GM18517 (cell line): ENCODE data around the gene GLS.
A peak's percentile ranks its signal among the peaks of the same experiment; 100 is the strongest.
"Not testable (repeated sequence)": the region's sequence is repeated elsewhere in the genome, so short reads cannot be mapped to it uniquely, and the experiment has no call there.

ENCODE experiments used
- ATAC-seq: cut with Tn5 transposase; IDR thresholded peaks from one replicate; pipeline ENCODE4 v1.9.1; 2021; ENCODE audit warnings: mild to moderate bottlenecking, moderate library complexity; ENCODE audit not compliant: unreplicated experiment

Gene GLS

GRCh38 chr2:190855245-190855644, 25.4 kb upstream of the GLS start:
- ATAC-seq = no peak

- ATAC-seq = no peak
Observed at GRCh38 chr2:190856985-190857384, 23.6 kb upstream of the GLS start.

GRCh38 chr2:190858817-190859216, 21.8 kb upstream of the GLS start:
- ATAC-seq = no peak

- ATAC-seq = no peak
Observed at GRCh38 chr2:190859347-190860297, 21.0 kb upstream of the GLS start.

- ATAC-seq = no peak
Observed at GRCh38 chr2:190860985-190861680, 19.5 kb upstream of the GLS start.

GRCh38 chr2:190862128-190862527, 18.5 kb upstream of the GLS start:
- ATAC-seq = not testable (repeated sequence)

- no peak for ATAC-seq
Observed at GRCh38 chr2:190862571-190862991, 18.0 kb upstream of the GLS start.

GRCh38 chr2:190863946-190864345, 16.7 kb upstream of the GLS start:
- no peak for ATAC-seq

GRCh38 chr2:190864375-190864774, 16.2 kb upstream of the GLS start:
- no peak for ATAC-seq

GRCh38 chr2:190867212-190867611, 13.4 kb upstream of the GLS start:
- ATAC-seq = no peak

- no peak for ATAC-seq
Observed at GRCh38 chr2:190867832-190868231, 12.8 kb upstream of the GLS start.

GRCh38 chr2:190869721-190870120, 10.9 kb upstream of the GLS start:
- no peak for ATAC-seq

GRCh38 chr2:190873451-190873850, 7.2 kb upstream of the GLS start:
- ATAC-seq = not testable (repeated sequence)

- ATAC-seq = no peak
Observed at GRCh38 chr2:190875891-190876290, 4.7 kb upstream of the GLS start.

GRCh38 chr2:190876631-190877030, 4.0 kb upstream of the GLS start:
- no peak for ATAC-seq

GRCh38 chr2:190877436-190877835, 3.2 kb upstream of the GLS start:
- no peak for ATAC-seq

- no peak for ATAC-seq
Observed at GRCh38 chr2:190879474-190880377, 895 bp upstream of the GLS start.

- ATAC-seq = peak; percentile 0
Observed at GRCh38 chr2:190881084-190881597, 520 bp downstream of the GLS start.

GRCh38 chr2:190881598-190882410, 1.2 kb downstream of the GLS start:
- peak; percentile 64 for ATAC-seq

- ATAC-seq = peak; percentile 6
Observed at GRCh38 chr2:190882411-190882766, 1.8 kb downstream of the GLS start.
